HUES48 (cell line): ENCODE results near the gene TNRC18.
"Not testable (repeated sequence)": the region's sequence is repeated elsewhere in the genome, so short reads cannot be mapped to it uniquely, and the experiment has no call there.

Experiments
- H3K27ac ChIP-seq: one replicate; pipeline ENCODE4 v1.7.0; 2013; ENCODE audit warnings: low read depth, low read length, inconsistent platforms
- H3K27me3 ChIP-seq: 2 replicates; pipeline ENCODE4 v1.6.1; 2013; ENCODE audit warnings: mild to moderate bottlenecking, low read length; ENCODE audit not compliant: control insufficient read depth, insufficient read depth
- H3K36me3 ChIP-seq: 2 replicates; pipeline ENCODE4 v1.6.1; 2013; ENCODE audit warnings: low read length; ENCODE audit not compliant: control insufficient read depth, insufficient read depth
- H3K4me1 ChIP-seq: 2 replicates; pipeline ENCODE4 v1.6.1; 2013; ENCODE audit warnings: mild to moderate bottlenecking, low read length; ENCODE audit not compliant: control insufficient read depth, insufficient read depth
- H3K4me3 ChIP-seq: 2 replicates; pipeline ENCODE4 v1.5.1; 2013; ENCODE audit warnings: mild to moderate bottlenecking, low read depth, low read length
- H3K9ac ChIP-seq: 2 replicates; pipeline ENCODE4 v1.6.1; 2013; ENCODE audit warnings: mild to moderate bottlenecking, low read depth, low read length, moderate library complexity
- H3K9me3 ChIP-seq: 2 replicates; pipeline ENCODE4 v1.6.1; 2013; ENCODE audit warnings: low read length; ENCODE audit not compliant: control insufficient read depth, insufficient read depth

The TNRC18 gene

DNA sequence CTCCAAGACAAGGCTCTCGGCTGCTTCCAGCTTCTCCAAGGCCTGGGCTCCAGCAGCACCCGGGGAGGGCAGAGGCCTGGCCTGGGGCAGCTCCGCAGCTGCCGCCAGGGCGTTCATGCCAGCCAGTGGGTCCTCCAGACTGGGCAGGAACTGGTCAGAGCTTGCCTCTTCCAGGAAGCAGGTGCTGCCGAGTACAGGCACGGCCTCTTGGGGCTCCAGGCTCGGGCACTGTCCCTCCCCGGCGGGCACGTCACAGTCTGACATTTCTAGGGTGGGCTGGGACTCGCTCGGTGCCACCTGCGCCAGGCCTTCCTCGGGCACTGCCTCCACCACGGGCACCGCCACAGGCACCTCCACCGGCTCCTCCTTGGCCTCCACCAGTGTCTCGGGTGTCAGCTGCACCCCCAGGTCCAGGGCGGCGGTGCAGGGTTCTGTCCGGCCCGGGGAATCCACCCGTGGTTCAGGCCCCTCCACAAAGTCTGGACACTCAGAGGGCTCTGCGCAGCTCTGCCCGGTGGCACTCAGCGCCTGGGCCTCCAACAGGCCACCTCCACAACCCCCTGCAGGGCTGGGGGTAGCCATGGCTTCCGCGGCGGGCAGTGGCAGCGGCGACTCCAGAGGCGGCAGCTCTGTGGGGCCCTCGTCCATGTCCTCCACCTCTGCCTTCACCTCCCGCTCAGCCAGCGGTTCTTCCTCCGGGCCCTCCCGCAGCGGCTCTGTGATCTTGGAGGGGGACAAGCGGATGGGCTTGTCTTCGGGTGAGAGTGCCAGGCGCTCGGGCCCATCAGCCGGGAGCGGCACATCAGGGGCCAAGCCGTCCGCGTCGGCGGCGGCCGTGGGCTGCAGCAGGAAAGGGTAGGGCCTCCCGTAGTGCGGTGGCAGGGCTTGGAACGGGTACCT is 52.9 kb downstream of the TNRC18 start:
- no peaks in the 10 kb centered on the region for H3K9me3 ChIP-seq
- H3K27me3 ChIP-seq = no peaks in the 10 kb centered on the region
- 0 out of 2 replicates have a peak, but pooled peaks cover 3% of the 10 kb centered on the region for H3K36me3 ChIP-seq
- H3K4me1 ChIP-seq = no peaks in the 10 kb centered on the region; the same call in 1 of the 2 replicates
- no peak overlapping the region for H3K27ac ChIP-seq
- no peak overlapping the region for H3K4me3 ChIP-seq
- no peak overlapping the region for H3K9ac ChIP-seq

- H3K4me1 ChIP-seq = no peaks in the 10 kb centered on the region; the same call in 1 of the 2 replicates
- H3K9ac ChIP-seq = no peak overlapping the region
- no peaks in the 10 kb centered on the region for H3K9me3 ChIP-seq
- H3K4me3 ChIP-seq = no peak overlapping the region
- no peaks in the 10 kb centered on the region for H3K36me3 ChIP-seq
- H3K27me3 ChIP-seq = no peaks in the 10 kb centered on the region
- H3K27ac ChIP-seq = no peak overlapping the region
These were observed 56.0 kb downstream of the TNRC18 start for GRCh38 chr7:5367661-5368060.

DNA sequence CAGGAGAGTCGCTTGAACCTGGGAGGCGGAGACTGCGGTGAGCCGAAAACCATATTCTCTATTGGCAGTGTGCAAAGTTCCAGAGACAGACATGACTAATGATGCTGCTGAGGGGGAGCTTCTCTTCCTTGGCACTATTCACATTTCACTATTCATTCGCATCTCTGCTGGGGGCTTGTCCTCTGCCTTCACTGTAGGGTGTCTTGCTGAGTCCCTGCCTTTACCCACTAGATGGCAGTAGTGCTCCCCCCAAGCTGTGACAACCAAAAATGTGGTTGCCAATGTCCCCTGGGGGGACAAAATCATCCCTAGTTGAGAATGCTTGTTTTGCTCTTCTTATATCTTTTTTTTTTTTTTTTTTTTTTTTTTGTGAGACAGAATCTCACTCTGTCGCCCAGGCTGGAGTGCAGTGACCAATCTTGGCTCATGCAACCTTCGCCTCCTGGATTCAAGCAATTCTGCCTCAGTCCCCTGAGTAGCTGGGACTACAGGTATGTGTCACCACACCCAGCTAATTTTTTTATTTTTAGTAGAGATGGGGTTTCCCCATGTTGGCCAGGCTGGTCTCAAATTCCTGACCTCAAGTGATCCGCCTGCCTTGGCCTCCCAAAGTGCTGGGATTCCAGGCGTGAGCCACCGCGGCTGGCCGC is 57.5 kb downstream of the TNRC18 start:
- H3K9me3 ChIP-seq, H3K27me3 ChIP-seq, H3K4me1 ChIP-seq, H3K27ac ChIP-seq, H3K9ac ChIP-seq, H3K36me3 ChIP-seq, H3K4me3 ChIP-seq: not testable (repeated sequence)

DNA sequence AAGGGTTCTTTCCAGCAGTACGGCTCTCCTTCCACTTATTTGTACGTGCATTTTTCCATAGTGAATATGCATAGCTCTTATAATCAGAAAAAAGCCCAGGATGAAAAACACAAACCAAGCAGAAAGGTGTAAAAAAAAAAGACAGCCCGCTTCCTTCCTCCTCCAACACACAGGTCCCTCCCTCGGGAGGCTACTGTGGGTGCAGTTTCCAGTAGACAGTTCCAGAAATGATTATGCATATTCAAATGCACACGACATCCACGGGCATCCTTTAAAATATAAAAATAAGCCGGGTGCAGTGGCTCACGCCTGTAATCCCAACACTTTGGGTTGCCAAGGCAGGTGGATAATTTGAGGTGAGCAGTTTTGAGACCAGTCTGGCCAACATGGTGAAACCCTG is 59.9 kb downstream of the TNRC18 start:
- H3K9me3 ChIP-seq = no peaks in the 10 kb centered on the region
- no peak overlapping the region for H3K27ac ChIP-seq
- H3K4me3 ChIP-seq = no peak overlapping the region
- H3K27me3 ChIP-seq = no peaks in the 10 kb centered on the region
- no peak overlapping the region for H3K9ac ChIP-seq
- peaks cover 7% of the 10 kb centered on the region; the same call in 1 of the 2 replicates for H3K36me3 ChIP-seq
- H3K4me1 ChIP-seq = no peaks in the 10 kb centered on the region; the same call in 1 of the 2 replicates

DNA sequence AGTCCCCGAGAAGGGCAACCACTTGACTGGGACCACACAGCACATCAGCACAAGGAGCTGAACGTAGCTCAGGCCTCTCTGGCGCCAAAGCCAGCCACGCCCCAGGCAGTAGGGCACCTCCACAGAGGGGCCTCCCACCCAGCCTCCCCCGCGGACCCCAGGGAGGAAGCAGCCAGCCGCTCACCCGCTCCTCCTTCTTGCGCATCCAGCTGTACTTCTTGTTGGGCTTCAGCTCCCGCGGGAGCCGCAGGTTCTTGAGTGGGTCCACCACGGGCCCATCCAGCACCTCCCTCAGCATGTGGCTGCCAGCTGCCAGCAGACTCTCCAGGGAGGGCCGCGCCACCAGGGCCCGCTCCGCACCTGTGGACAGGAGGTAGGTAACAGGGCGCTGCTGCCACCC is 61.2 kb downstream of the TNRC18 start:
- H3K36me3 ChIP-seq = peaks cover 8% of the 10 kb centered on the region; the same call in 1 of the 2 replicates
- H3K27ac ChIP-seq = no peak overlapping the region
- no peaks in the 10 kb centered on the region for H3K9me3 ChIP-seq
- no peak overlapping the region for H3K9ac ChIP-seq
- no peaks in the 10 kb centered on the region; the same call in 1 of the 2 replicates for H3K4me1 ChIP-seq
- no peak overlapping the region for H3K4me3 ChIP-seq
- no peaks in the 10 kb centered on the region for H3K27me3 ChIP-seq

DNA sequence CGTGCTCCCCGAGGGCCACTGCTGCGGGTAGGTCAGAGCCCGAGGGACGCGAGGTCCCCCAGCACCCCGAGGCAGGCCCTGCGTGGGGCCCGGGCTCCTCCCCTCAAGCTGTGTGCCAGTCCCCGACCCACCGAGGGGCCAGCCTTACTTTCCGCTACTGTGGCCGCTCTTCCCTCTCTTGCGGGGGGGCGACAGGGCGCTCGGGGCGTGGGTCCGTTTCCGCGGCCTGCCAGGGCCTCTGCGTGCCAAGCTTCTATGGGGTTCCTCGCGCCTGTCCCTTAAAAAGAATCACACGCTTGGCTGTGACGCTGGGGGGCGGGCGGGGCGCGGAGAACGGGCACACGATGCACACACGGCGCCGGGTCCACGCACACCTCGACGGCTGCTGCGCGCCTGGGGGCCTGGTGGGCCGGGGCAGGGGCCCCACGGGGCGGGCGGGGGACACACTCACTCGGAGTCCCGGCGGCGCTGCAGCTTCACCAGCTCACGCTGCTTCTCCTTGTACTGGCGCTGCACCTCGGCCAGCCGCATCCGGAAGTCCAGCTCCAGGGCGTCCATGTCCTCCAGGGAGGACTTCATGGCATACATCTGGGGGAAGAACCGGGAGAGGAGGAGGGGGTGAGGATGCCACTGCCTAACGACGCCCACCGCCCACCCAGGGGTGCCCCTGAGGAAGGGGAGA is 62.0 kb downstream of the TNRC18 start:
- Histone ChIP-seq H3K9me3 (no peaks in the 10 kb centered on the region), H3K27me3 (no peaks in the 10 kb centered on the region), H3K4me1 (no peaks in the 10 kb centered on the region; the same call in 1 of the 2 replicates), H3K27ac (no peak overlapping the region), H3K36me3 (peaks cover 12% of the 10 kb centered on the region; the same call in 1 of the 2 replicates), H3K9ac (no peak overlapping the region), H3K4me3 (no peak overlapping the region)

- Histone ChIP-seq H3K4me3 (no peak overlapping the region), H3K36me3 (peaks cover 12% of the 10 kb centered on the region; the same call in 1 of the 2 replicates), H3K27ac (no peak overlapping the region), H3K9ac (no peak overlapping the region), H3K27me3 (no peaks in the 10 kb centered on the region), H3K4me1 (no peaks in the 10 kb centered on the region; the same call in 1 of the 2 replicates), H3K9me3 (no peaks in the 10 kb centered on the region)
These were observed 62.7 kb downstream of the TNRC18 start for GRCh38 chr7:5360971-5361370.

DNA sequence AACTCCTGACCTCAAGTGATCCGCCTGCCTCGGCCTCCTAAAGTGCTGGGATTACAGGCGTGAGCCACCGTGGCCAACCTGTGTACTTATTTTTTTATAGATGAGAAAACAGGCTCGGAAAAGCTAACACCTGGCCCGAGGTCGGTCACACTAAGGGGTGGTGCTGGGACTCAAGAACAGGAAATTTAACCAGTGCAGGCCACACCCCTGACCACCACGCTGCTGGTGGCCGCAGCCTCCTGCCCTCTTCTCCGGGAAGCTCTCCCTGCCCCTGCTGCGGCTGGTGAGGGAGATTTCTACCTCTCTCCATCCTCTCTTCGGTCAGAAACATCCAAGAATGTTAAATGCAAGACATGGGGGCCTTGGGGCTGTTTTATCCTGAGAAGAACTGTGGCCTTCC is 63.2 kb downstream of the TNRC18 start:
- H3K4me3 ChIP-seq = no peak overlapping the region
- no peaks in the 10 kb centered on the region for H3K9me3 ChIP-seq
- H3K27me3 ChIP-seq = no peaks in the 10 kb centered on the region
- H3K4me1 ChIP-seq = no peaks in the 10 kb centered on the region
- peaks cover 12% of the 10 kb centered on the region; the same call in 1 of the 2 replicates for H3K36me3 ChIP-seq
- H3K9ac ChIP-seq = no peak overlapping the region
- H3K27ac ChIP-seq = no peak overlapping the region

GRCh38 chr7:5360021-5360420 is 63.6 kb downstream of the TNRC18 start:
- not testable (repeated sequence) for H3K9me3 ChIP-seq, H3K27me3 ChIP-seq, H3K9ac ChIP-seq, H3K27ac ChIP-seq, H3K4me3 ChIP-seq, H3K4me1 ChIP-seq
- H3K36me3 ChIP-seq = peaks cover 12% of the 10 kb centered on the region; the same call in 1 of the 2 replicates

DNA sequence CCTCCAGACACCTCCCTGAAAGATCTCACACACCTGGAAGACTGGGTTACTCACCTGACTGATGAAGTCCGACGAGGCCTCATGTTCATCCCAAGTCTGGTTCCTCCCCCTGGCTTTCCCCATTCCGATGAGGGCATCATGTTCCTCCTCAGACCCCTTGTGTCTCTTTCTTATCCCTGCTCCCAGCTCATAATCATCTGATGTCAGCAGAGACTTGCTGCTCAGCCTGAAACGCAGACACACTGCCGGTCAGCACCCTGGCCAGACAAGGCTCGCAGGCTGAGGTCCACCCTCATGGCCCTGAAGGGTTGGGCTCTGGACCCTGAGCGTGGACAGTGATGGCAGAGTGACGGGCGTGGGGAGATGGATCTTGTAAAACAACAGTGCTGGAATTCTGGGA is 64.3 kb downstream of the TNRC18 start:
- Histone ChIP-seq H3K9ac (no peak overlapping the region), H3K27me3 (no peaks in the 10 kb centered on the region), H3K4me1 (0 out of 2 replicates have a peak, but pooled peaks cover 4% of the 10 kb centered on the region), H3K36me3 (peaks cover 12% of the 10 kb centered on the region; the same call in 1 of the 2 replicates), H3K9me3 (no peaks in the 10 kb centered on the region), H3K4me3 (no peak overlapping the region), H3K27ac (no peak overlapping the region)
